Measurements from ENCODE around the gene AP1M2. TPM values are rescaled to one million over a fixed set of nuclear protein-coding genes. Genes with fewer than 3 reads are reported as not detected.

Gene AP1M2
- total RNA-seq = 0.13 TPM in 1 of 2 replicates, not detected in the other

DNA sequence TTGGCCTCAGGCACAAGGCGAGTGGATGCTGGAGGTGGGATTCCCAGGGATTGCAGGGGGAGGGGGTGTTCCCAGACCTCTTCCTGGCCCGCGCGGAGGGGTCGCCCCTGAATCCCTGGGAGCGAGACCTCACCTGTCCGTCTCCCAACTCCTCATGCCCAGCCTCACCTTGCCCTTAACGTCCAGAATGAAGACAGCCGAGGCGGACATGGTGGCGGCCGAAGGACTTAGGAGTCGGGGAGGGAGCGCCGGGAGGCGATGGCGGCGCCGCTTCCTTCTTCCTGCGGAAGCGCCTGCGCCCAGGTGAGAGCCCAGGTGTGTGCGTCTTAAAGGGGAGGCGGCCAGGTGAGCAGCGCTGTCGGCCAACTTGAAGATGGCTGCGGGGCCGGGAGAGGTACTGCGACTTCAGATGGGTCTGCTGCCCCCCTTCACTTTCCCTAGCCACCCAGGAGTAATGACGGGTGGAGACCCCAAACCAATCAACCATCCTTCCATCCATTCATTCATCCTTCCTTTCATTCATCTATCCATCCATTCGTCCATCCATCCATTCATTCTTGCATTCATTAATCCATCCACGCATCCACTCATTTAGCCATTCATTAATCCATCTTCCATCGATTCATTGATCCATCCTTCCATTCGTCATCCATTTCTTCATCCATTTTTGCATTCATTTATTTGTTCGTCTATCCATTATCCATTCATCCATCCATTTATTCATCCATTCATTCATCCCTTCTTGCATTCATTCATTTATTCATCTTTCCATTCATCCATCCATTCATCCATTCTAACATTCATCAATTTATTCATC lies at the start of gene AP1M2:
TSS of gene AP1M2 (minus strand) at position 291 of the 817 bp plus-strand sequence. CDS start at position 210, 81 bp downstream.

DNA sequence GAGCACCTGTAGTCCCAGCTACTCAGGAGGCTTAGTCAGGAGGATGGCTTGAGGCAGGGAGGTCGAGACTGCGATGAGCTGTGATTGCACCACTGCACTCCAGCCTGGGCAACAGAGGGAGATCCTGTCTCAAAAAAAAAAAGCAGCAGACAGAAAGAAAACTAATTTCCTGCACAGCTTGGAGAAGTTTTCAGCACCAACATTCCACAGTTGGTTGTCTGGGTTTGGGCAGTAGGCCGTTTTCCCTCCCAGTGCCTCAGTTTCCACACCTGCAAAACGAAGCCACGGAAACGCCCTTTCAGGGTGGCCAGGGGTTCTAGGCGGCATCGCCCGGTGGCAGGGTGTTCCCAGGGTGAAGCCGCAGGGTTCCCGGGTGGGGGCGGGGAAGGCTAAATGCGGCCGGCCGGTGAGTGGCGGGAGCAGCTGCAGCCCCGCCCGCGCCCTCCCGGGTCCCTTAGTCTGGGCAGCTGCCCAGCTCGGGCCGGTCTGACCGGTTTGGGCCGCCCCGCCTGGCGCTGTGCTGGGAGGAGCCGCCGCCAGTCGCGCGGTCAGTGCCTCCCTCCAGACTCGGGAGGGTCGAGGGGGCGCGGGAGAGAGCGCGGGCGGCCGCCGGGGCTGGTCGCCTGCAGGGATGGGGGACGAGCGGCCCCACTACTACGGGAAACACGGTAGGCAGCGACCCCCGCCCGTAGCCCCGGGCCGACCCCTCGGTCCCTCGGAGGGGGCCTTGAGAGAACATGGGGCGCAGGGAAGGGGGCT lies 38.1 kb upstream of the AP1M2 start, which contains the start of gene SLC44A2:
TSS of gene SLC44A2 (plus strand) at position 551 of the 759 bp plus-strand sequence. CDS start at position 632, 81 bp downstream.

DNA sequence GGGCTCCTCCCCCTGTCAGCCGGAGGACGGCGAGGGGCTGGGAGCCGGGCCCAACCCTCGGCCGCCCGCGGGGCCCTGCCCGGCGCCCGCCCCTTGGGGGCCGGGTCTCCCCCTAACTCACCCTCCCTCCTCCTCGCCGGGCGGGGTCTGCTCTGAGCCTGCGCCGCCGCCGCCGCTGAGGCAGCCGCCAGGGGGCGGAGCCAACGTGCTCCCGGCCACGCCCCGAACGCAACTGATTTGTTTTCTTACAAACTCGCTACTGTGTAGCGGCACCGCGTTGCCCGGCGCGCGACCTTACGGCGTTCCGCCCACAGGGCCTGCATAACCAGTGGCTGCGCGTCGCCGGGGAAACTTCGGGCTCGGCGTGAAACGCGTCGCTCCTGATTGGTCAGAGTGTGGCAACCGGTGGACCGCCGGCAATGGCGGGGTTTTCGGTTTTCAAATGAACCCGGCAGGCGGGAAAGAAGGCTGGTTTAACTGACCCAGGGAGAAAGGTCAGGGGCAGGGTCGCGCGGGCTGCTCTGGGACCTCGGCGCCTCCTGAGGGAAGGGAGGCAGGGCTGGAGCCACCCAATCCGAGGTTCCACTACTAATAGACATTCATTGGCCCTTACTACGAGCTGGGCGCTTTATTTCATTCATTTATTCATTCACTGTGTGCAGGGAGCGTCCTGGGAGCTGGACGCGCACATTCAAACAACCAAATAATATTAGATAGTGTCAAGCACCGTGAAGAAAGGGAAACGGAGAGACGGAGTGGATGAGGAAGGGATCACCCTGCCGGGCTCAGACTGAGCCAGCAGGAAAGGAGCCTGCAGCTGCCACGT lies 18.1 kb downstream of the AP1M2 start, which contains the start of gene CDKN2D:
TSS of gene CDKN2D (minus strand) at position 154 of the 826 bp plus-strand sequence. CDS start 326 bp downstream, outside the sequence.

DNA sequence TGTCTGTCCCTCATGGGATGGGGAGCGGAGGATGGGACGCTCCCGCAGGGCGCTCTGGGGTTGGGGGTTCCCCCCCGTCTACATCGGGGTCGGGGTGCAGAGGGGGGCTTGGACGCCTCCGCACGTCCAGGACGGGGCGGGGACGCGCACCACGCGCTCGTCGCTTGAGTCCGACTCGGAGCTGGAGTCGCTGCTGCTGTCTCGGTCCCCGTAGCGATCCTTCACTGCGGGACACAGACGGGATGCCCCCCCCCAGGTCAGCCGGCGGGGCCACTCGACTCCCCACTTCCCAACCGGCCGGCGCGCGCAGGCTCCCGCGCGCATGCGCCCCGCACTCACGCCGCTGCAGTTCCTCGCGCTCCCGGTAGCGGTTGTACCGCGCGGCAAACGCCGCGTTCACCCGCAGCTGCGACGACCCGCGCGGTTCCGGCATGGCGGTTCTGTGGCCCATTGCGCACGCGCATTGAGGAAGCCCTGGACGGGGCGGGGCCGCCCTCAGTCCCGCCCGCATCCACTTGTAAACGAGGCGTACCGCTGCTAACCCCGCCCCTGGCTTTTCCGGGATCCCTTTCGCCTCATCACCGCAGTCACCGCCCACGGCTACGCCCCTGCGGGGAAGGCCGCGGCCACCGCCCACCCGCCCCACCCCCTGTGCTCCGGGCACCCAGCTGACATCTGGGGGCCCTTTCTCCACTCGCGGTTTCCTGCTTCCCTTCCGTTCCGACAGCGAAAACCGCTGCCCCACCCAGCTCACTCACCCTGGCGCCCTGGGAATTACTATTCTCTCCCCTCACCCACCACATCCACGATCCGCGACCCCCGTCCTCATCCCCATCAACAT lies 21.3 kb downstream of the AP1M2 start, which contains the start of gene KRI1:
TSS of gene KRI1 (minus strand) at position 444 of the 841 bp plus-strand sequence. CDS start at position 433, 11 bp downstream.

DNA sequence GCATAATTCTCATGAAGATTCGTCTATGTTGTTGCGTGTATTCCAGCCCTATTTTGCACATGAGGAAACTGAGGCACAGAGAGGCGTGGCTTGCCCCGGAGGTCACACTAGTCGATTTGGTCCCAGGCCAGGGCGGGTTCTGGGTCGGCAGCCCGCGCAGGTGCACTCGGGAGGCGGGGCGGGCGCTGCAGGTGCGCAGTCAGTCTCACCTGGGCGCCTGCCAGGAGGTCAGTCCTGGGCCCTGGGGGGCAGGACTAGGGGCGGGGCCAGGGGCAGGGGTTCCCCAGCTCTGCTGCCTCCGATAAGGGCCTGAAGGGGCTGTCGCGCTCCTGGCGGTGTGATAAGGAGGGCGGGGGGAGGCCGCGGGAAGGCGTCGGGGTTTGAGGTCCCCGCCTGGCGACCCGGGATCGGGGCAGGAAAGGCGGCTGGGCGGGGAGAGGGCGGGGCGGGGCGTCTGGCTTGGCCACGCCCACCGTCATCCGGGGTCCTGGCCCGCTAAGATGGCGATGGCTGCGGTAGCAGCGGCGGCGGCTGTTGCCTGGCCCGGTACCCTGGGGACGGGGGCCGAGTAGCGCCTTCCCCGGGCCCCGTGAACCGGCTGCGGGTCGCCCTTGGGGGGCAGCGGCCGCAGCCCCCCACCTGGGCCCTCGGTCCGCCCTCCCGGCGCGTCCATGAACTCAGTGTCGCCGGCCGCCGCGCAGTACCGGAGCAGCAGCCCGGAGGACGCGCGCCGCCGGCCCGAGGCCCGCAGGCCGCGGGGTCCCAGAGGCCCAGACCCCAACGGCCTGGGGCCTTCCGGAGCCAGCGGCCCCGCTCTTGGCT lies 43.5 kb downstream of the AP1M2 start, which contains the start of gene ATG4D:
TSS of gene ATG4D (plus strand) at position 485 of the 822 bp plus-strand sequence. CDS start at position 672, 187 bp downstream.

Other genes with a start within 250 kb of the AP1M2 start
- 10.5 and 20.9 TPM in 2 replicates for gene ICAM3, start 247.7 kb downstream of the AP1M2 start, total RNA-seq
- 84.3 and 118 TPM in 2 replicates for gene TYK2, start 206.7 kb downstream of the AP1M2 start, total RNA-seq
- 313 and 340 TPM in 2 replicates for gene CDC37, start 183.8 kb downstream of the AP1M2 start, total RNA-seq
- 1.1 and 4.2 TPM in 2 replicates for gene PDE4A, start 166.8 kb downstream of the AP1M2 start, total RNA-seq
- gene KEAP1, start 84.0 kb downstream of the AP1M2 start, total RNA-seq = 78.8 and 118 TPM in 2 replicates
- 0.13 and 0.16 TPM in 2 replicates for gene S1PR5, start 69.9 kb downstream of the AP1M2 start, total RNA-seq
- gene ATG4D, start 43.4 kb downstream of the AP1M2 start, total RNA-seq = 6.5 and 8.2 TPM in 2 replicates
- gene KRI1, start 21.3 kb downstream of the AP1M2 start, total RNA-seq = 6.2 and 7.4 TPM in 2 replicates
- 6.2 and 7.1 TPM in 2 replicates for gene CDKN2D, start 18.3 kb downstream of the AP1M2 start, total RNA-seq
- gene SLC44A2, start 38.2 kb upstream of the AP1M2 start, total RNA-seq = 45.5 and 88.3 TPM in 2 replicates
- 74.3 and 149 TPM in 2 replicates for gene ILF3, start 67.0 kb upstream of the AP1M2 start, total RNA-seq
- 19.6 and 27.8 TPM in 2 replicates for gene QTRT1, start 114.1 kb upstream of the AP1M2 start, total RNA-seq
- 86.9 and 167 TPM in 2 replicates for gene DNM2, start 130.8 kb upstream of the AP1M2 start, total RNA-seq
- gene TMED1, start 248.9 kb upstream of the AP1M2 start, total RNA-seq = 30.3 and 55.0 TPM in 2 replicates

Measured in bladder microvascular endothelial cell (primary cell).